Measurements from ENCODE around the gene IL17C.
"Not testable (repeated sequence)": the region's sequence is repeated elsewhere in the genome, so short reads cannot be mapped to it uniquely, and the experiment has no call there.

IL17C gene

DNA sequence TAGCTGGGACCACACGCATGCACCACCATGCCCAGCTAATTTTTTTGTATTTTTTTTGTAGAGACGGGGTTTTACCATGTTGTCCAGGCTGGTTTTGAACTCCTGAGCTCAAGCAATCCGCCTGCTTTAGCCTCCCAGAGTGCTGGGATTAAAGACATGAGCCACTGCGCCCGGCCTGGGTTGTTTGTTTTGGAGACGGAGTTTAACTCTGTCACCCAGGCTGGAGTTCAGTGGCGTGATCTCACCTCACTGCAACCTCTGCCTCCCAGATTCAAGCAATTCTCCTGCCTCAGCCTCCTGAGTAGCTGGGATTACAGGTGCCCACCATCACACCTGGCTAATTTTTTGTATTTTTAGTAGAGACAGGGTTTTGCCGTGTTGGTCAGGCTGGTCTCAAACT lies 28.9 kb upstream of the IL17C start:
- peaks cover 17% of the 10 kb centered on the region for H3K36me3 ChIP-seq (ENCODE audit: control insufficient read depth, insufficient read depth, low read length)
- H3K9me3 ChIP-seq (ENCODE audit: control insufficient read depth, low read length); H3K27ac ChIP-seq (ENCODE audit: insufficient read depth, low read depth, low read length, poor library complexity, severe bottlenecking); H3K27me3 ChIP-seq (ENCODE audit: control insufficient read depth, insufficient read depth, low read length, poor library complexity, severe bottlenecking); H3K4me1 ChIP-seq (ENCODE audit: control insufficient read depth, insufficient read depth, low read length); H3K4me3 ChIP-seq (ENCODE audit: insufficient read depth, low read depth, low read length): not testable (repeated sequence)
- WGBS, 2 experiments: 88 to 92% methylated on average over 8 of the region's 8 CpGs

DNA sequence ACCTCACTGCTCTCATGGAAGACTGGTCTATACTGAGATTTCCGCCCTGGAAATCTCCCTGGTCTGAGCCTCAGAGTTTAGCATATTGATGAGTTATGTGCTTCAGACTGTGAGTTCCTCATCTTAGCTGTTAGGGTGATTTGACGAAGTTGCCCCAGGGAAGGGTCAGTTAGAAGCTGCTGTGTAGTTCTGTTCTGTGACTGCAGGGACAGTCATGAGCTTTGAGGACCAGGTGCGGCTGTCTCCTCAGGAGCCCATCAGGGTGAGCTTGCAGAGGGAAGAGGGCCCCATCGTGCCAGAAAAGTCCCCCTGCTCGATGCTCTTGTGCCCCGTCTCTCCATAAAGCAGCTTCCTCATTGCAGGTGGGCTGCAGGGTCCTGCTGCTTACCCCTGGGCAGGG lies 28.3 kb upstream of the IL17C start:
- Histone ChIP-seq H3K4me3 (ENCODE audit: insufficient read depth, low read depth, low read length) (no peak overlapping the region), H3K4me1 (ENCODE audit: control insufficient read depth, insufficient read depth, low read length) (no peaks in the 10 kb centered on the region), H3K27me3 (ENCODE audit: control insufficient read depth, insufficient read depth, low read length, poor library complexity, severe bottlenecking) (no peaks in the 10 kb centered on the region), H3K36me3 (ENCODE audit: control insufficient read depth, insufficient read depth, low read length) (peaks cover 13% of the 10 kb centered on the region), H3K27ac (ENCODE audit: insufficient read depth, low read depth, low read length, poor library complexity, severe bottlenecking) (no peak overlapping the region), H3K9me3 (ENCODE audit: control insufficient read depth, low read length) (no peaks in the 10 kb centered on the region)
- WGBS, 2 experiments: 88 to 90% methylated on average over 6 of the region's 6 CpGs

DNA sequence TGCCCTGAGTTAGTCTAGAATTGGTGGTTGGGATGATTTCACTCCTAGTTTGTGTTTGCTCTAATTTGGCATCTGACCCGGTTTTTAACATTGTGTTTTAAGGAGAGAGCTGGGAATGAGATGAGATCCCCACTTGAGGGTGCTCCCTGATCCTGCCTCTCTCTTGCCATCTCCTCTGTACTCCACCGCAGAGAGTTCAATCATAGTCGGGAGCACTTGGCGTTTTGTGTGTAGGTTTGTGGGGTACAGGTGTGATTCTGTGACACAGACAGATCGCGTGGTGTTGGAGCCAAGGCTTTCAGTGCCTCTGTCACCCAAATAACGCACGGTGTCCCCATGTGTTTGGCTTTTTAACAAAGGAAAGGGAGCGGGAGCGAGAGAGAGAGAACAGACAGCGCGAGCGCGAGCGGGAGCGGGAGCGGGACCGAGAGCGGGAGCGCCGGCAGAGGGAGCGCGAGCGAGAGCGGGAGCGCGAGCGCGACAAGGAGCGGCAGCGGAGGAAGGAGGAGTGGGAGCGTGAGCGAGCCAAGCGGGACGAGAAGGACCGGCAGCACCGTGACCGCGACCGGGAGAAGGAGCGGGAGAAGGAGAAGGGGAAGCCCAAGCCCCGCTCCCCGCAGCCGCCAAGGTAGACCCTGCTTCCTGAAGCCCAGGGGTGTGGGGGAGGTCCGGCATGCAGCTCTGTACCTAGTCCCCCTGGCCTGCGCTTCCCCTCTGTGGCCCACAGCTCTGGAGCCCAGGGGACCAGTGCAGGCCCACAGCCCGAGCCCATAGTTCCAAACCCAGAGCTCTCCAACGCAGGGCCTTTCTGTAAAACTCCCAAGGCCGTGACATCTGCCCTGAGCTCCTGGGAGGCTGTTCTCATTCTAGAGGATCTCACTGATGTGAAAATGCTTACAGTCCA lies 27.2 kb upstream of the IL17C start:
- no peak overlapping the region for H3K4me3 ChIP-seq (ENCODE audit: insufficient read depth, low read depth, low read length)
- no peaks in the 10 kb centered on the region for H3K27me3 ChIP-seq (ENCODE audit: control insufficient read depth, insufficient read depth, low read length, poor library complexity, severe bottlenecking)
- no peaks in the 10 kb centered on the region for H3K9me3 ChIP-seq (ENCODE audit: control insufficient read depth, low read length)
- peaks cover 11% of the 10 kb centered on the region for H3K36me3 ChIP-seq (ENCODE audit: control insufficient read depth, insufficient read depth, low read length)
- no peaks in the 10 kb centered on the region for H3K4me1 ChIP-seq (ENCODE audit: control insufficient read depth, insufficient read depth, low read length)
- 36 to 38% methylated on average over 49 of the region's 49 CpGs for WGBS, 2 experiments
- H3K27ac ChIP-seq (ENCODE audit: insufficient read depth, low read depth, low read length, poor library complexity, severe bottlenecking): no peak overlapping the region

DNA sequence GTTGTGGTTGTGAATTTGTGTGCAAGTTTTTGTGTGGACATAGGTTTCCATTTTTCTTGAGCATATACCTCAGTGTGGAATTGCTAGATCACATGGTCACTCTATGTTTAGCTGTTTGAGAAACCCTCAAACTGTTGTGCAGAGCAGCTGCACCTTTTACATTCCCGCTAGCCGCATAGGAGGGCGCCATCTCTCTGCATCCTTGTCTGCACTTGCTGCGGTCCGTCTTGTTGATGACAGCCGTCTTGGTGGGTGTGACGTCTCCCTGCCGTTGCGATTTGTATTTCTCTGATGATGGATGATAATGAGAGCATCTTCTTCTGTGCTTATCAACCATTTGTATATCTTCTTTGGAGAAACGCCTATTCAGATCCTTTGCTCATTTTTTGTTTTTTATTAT lies 25.1 kb upstream of the IL17C start:
- no peak overlapping the region for H3K27ac ChIP-seq (ENCODE audit: insufficient read depth, low read depth, low read length, poor library complexity, severe bottlenecking)
- 96% methylated on average over 9 to 10 of the region's 10 CpGs for WGBS, 2 experiments
- no peak overlapping the region for H3K4me3 ChIP-seq (ENCODE audit: insufficient read depth, low read depth, low read length)
- no peaks in the 10 kb centered on the region for H3K9me3 ChIP-seq (ENCODE audit: control insufficient read depth, low read length)
- no peaks in the 10 kb centered on the region for H3K27me3 ChIP-seq (ENCODE audit: control insufficient read depth, insufficient read depth, low read length, poor library complexity, severe bottlenecking)
- no peaks in the 10 kb centered on the region for H3K4me1 ChIP-seq (ENCODE audit: control insufficient read depth, insufficient read depth, low read length)
- peaks cover 4% of the 10 kb centered on the region for H3K36me3 ChIP-seq (ENCODE audit: control insufficient read depth, insufficient read depth, low read length)

DNA sequence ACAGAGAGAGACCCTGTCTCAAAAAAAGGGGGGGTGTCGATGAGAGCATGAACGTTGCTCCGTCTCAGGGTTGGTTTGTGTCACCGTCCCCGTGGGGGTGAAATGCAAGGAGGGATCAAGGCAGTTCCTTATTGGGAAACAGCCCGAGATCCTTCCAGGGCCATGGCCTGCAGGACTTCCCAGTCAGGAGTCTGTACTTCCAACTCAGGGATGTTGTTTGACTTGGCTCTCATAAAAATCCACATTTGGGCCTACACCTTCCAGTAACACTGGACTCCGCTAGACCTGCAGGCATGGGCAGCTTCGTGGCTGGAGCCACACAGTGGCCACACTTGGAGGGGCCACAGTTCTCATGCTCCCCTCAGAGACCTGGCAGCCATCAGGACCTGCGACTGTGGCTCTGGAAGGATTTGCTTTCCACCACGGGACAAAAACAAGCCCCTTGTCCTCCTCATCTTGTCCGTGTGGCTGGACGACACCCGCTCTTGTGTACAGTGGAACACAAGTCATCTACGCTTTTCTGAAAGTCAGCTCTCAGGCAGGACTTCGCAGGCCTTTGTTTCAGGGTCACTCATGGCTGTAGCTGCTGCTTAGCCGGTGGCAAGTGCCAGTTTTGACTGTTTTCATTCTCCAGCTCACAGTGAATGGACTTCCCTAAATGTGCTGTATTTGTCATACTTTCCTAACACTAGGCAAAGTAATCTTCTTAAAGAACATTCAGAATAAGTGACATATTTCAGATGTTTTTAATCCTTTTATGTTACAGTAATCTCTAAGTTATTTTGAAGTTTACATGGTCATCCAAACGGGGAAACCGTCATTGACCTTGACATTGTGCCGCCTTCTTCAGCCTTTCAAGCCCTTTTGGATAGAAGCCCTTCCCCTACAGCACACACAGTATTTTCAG lies 24.2 kb upstream of the IL17C start:
- Histone ChIP-seq H3K36me3 (ENCODE audit: control insufficient read depth, insufficient read depth, low read length) (peaks cover 7% of the 10 kb centered on the region), H3K4me1 (ENCODE audit: control insufficient read depth, insufficient read depth, low read length) (no peaks in the 10 kb centered on the region), H3K4me3 (ENCODE audit: insufficient read depth, low read depth, low read length) (no peak overlapping the region), H3K27ac (ENCODE audit: insufficient read depth, low read depth, low read length, poor library complexity, severe bottlenecking) (no peak overlapping the region), H3K27me3 (ENCODE audit: control insufficient read depth, insufficient read depth, low read length, poor library complexity, severe bottlenecking) (no peaks in the 10 kb centered on the region), H3K9me3 (ENCODE audit: control insufficient read depth, low read length) (no peaks in the 10 kb centered on the region)
- 95% methylated on average over 19 of the region's 19 CpGs for WGBS, 2 experiments

DNA sequence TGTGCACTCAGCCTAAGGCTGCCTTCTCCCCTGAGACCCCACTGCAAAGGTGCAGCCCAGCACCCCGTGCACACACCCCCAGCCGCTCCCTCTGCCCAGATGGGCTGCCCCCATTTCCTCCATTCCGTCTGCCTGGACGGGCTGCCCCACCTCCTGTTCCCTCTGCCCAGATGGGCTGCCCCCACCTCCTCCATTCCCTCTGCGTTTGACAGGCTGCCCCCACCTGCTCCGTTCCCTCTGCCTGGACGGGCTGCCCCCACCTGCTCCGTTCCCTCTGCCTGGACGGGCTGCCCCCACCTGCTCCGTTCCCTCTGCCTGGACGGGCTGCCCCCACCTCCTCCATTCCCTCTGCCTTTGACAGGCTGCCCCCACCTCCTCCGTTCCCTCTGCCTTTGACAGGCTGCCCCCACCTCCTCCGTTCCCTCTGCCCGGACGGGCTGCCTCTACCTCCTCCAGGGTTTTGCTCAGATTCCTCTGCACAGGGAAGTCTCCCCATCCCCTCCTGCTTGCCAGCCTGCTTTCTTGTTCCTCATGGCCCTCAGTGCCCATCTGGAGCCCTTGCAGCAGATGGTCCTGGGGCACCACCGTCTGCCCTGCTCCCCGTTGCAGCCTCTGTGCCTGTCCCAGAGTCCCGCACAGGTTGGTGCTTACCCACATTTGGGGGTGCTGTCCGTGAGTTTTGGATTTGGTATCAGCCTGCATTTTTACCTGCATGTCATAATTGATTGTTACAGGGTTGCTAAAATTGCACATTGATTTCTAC lies 23.4 kb upstream of the IL17C start:
- peaks cover 7% of the 10 kb centered on the region for H3K36me3 ChIP-seq (ENCODE audit: control insufficient read depth, insufficient read depth, low read length)

DNA sequence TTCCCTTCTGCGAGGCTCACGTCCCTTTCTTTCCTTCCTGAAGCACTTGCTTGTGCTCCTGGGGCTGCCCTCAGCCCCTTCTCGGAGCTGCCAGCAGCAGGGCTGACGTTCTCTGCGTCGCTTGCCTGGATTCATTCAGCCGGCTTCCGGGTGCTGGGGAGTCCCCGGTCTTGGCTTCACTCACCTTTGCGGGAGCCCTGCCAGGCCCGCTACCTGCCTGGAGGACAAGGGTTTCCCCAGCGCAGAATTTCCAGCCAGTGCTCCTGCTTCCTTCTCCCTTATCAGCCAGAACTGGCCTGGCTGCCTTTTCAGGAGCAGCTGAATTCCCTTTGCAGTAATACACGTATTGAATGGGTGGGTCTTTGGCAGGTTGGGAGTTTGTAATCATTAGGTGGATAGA lies 22.1 kb upstream of the IL17C start:
- no peaks in the 10 kb centered on the region for H3K27me3 ChIP-seq (ENCODE audit: control insufficient read depth, insufficient read depth, low read length, poor library complexity, severe bottlenecking)
- H3K27ac ChIP-seq (ENCODE audit: insufficient read depth, low read depth, low read length, poor library complexity, severe bottlenecking): no peak overlapping the region
- H3K4me3 ChIP-seq (ENCODE audit: insufficient read depth, low read depth, low read length): no peak overlapping the region
- H3K4me1 ChIP-seq (ENCODE audit: control insufficient read depth, insufficient read depth, low read length): no peaks in the 10 kb centered on the region
- no peaks in the 10 kb centered on the region for H3K9me3 ChIP-seq (ENCODE audit: control insufficient read depth, low read length)
- 95% methylated on average over 13 of the region's 13 CpGs for WGBS, 2 experiments
- peaks cover 7% of the 10 kb centered on the region for H3K36me3 ChIP-seq (ENCODE audit: control insufficient read depth, insufficient read depth, low read length)

More for the DNA sequence above, 23.4 kb upstream of the IL17C start:
- no peak overlapping the region for H3K4me3 ChIP-seq (ENCODE audit: insufficient read depth, low read depth, low read length)
- 90 to 94% methylated on average over 19 of the region's 19 CpGs for WGBS, 2 experiments
- no peak overlapping the region for H3K27ac ChIP-seq (ENCODE audit: insufficient read depth, low read depth, low read length, poor library complexity, severe bottlenecking)
- H3K4me1 ChIP-seq (ENCODE audit: control insufficient read depth, insufficient read depth, low read length): no peaks in the 10 kb centered on the region
- H3K27me3 ChIP-seq (ENCODE audit: control insufficient read depth, insufficient read depth, low read length, poor library complexity, severe bottlenecking): no peaks in the 10 kb centered on the region
- no peaks in the 10 kb centered on the region for H3K9me3 ChIP-seq (ENCODE audit: control insufficient read depth, low read length)

DNA sequence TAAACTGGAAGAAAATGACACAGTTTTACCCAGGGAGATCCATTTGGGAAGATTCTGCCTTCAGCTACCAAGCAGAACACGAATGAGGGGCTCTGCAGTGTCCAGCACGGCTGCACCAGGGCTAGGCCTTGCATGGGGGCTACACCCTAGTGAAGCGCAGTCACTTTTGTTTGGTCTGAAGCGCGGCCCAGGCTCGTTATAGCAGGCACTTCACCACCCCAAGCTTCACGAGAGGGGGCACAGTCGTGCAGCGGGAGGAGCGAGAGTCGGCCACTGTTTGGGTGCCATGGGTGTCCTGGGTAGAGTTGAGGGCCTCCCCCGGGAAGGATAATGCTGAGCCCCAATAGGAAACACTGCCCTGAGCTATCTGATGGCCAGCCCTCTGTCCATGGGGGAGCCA lies 21.6 kb upstream of the IL17C start:
- no peaks in the 10 kb centered on the region for H3K27me3 ChIP-seq (ENCODE audit: control insufficient read depth, insufficient read depth, low read length, poor library complexity, severe bottlenecking)
- no peak overlapping the region for H3K27ac ChIP-seq (ENCODE audit: insufficient read depth, low read depth, low read length, poor library complexity, severe bottlenecking)
- peaks cover 5% of the 10 kb centered on the region for H3K36me3 ChIP-seq (ENCODE audit: control insufficient read depth, insufficient read depth, low read length)
- no peak overlapping the region for H3K4me3 ChIP-seq (ENCODE audit: insufficient read depth, low read depth, low read length)
- no peaks in the 10 kb centered on the region for H3K4me1 ChIP-seq (ENCODE audit: control insufficient read depth, insufficient read depth, low read length)
- 94 to 96% methylated on average over 12 of the region's 12 CpGs for WGBS, 2 experiments
- H3K9me3 ChIP-seq (ENCODE audit: control insufficient read depth, low read length): no peaks in the 10 kb centered on the region

DNA sequence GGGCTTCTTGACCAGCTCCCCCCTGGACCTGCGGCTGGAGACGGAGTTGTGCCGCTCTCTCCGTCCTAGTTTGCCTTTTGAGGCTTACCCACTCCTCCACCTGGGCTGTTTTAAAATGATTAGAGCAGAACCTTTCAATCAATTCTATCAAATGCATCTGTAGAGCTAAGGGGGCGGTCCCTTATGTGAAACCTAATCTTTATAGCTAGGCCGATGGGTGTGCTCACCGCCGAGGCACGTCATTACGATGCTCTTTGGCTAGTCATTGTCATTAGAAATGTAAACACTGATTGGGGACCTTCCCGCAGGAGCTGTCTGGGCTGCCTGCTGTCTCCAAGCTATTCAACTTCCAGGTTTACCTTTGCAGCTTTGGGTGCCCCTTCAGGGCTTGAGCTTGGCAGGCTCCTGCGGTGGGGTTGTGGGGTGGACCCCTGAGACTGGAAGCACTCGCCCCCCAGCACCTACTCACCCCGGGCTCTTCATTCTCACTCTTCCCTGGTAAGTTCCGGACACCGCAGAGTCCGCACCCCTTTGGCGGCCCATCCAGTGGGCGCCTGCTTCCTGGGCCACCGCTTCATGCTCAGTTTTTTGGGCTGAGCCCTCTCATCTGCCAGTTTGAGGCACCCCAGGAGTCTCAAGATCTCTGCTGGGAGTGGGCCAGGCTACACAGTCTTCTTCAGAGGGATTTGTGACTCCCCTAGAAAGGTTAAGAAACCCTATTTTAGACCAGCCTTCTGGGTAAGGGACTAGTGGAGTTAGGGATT lies 20.9 kb upstream of the IL17C start:
- no peaks in the 10 kb centered on the region for H3K9me3 ChIP-seq (ENCODE audit: control insufficient read depth, low read length)
- H3K27me3 ChIP-seq (ENCODE audit: control insufficient read depth, insufficient read depth, low read length, poor library complexity, severe bottlenecking): no peaks in the 10 kb centered on the region
- no peaks in the 10 kb centered on the region for H3K4me1 ChIP-seq (ENCODE audit: control insufficient read depth, insufficient read depth, low read length)
- no peak overlapping the region for H3K4me3 ChIP-seq (ENCODE audit: insufficient read depth, low read depth, low read length)
- H3K36me3 ChIP-seq (ENCODE audit: control insufficient read depth, insufficient read depth, low read length): peaks cover 4% of the 10 kb centered on the region
- no peak overlapping the region for H3K27ac ChIP-seq (ENCODE audit: insufficient read depth, low read depth, low read length, poor library complexity, severe bottlenecking)
- WGBS, 2 experiments: 89 to 92% methylated on average over 20 of the region's 20 CpGs

Data from ectodermal cell (in vitro differentiated cells).